ENCODE data around the gene PTPRN2. TPM values are rescaled to one million over a fixed set of nuclear protein-coding genes. Genes with fewer than 3 reads are reported as not detected.
A peak's percentile ranks its signal among the peaks of the same experiment; 100 is the strongest.

Gene PTPRN2
- total RNA-seq, 1 donor, result 0.27 TPM

DNA sequence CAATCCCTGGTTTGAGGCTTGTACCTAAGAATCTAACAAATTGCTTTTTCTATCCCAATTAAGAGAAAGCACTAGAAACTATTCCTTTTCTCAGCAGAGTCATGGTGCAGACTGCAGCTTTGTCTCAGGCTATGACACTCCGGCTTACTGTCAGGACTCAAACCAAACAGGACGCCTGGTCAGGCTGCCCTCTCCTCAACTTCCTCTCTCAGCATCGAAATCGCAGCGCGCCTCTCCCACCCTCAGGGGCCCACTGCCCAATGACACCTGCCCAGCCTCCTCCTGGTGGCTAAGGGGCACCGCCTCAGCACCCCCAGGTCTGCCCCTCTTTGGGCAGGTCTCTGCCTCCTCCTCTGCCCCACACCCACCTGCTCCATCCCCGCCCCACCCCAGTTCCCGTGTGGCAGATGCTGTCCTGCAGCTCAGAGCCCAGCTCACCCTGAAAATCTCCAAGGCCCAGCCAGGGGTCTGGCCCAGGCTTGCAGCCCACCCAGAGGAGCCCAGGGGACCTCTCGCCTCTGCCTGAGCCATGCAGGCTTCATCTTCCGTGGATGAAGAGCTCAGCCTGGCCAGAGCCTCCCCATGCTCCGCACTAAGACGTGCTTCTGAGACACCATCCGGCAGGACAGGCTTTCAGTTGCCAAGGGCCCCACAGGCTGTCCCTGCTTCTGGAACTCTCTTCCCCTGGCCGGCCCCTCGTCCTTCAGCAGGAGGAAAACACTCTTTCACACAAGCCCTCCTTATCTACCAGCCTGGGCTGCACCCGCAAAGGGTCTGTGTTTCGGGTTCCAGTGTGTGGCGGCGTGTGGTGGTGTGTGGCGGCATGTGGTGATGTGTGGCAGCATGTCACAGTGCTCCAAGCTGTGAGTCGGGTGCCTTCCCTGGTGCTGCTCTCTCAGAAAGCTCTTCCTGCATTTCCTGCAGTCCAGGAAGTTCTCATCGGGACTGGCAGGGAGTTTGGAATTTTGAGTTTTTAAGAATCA lies 16.4 kb upstream of the PTPRN2 start:
- no peak for DNase-seq (ENCODE audit: low read depth in 2 of 3, low spot score in 2 of 3)

DNA sequence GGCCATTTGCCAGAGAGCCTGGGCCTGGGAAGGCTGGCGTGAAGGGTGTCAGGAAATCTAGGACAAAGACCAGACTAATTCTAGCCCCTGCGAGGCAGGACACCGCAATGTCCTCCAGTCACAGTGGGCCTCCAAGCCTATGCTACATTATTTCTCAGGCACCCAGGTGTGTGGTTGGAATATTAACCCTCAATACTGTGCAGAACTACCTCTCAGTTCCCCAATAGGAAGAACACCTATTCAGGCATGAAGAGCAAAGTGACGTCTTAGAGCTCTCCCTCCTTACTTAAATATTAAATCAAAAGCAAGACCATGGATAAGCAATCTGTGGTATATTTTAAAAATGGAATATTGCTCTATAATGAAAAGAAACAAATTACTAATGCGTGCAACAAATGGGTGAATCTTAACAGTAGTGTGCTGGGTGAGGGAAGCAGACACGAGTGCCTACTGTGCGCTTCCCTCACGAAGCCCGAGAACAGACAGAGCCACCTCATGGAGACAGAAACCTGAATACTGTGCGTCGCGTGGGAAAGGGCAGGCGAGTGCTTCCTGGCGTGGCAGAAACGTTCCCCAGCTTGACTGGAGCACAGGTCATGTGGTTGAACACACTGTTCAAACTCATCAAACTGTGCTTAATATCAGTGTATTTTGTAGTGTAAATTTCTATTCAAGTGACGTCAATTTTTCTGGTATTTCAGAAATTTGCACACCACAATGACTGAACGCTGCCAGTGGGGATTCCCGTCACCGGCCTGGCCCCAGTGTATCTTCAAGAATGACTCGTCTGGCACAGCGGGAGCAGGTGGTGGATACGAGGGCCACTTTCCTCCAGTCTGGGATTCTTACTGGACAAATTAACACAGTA lies 15.5 kb upstream of the PTPRN2 start:
- no peak for DNase-seq (ENCODE audit: low read depth in 2 of 3, low spot score in 2 of 3)

DNA sequence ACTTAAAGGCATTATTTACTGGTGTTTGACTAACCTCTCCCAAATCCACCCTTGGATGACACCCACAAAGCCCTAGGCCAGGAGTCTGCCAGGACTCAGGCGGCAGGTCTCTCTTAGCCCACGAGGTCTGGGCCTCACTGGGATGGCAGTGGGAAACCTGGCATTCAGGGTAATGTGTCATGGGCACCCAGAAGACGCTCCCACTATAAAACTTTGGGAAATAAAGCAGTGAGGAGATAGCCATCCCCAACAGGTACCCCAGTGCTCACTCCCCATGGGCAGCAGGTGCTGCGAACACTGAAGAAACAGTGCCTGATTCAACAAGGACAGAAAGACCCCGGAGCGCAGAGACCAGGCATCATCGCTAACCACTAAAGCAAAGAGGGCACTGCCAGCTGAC lies 14.4 kb upstream of the PTPRN2 start:
- no peak for DNase-seq (ENCODE audit: low read depth in 2 of 3, low spot score in 2 of 3)

DNA sequence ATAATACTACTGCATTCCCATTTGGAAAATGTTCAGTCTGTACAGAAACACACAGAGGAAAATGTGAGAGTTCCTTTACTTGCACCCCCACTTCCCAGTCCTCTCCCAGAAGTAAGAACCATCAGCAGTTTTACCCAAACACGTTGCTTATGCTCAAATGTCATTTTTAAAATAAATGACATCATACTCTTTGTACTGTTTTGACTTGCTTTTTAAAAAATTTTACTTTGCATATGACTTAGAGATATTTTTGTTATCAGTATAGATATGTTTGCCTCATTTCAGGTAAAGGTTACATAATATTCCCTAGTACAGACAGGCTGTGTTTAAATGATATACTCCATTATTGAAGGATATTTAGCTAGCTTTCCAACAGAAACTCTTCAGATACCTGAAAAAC lies 13.5 kb upstream of the PTPRN2 start:
- no peak for DNase-seq (ENCODE audit: low read depth in 2 of 3, low spot score in 2 of 3)

GRCh38 chr7:158596745-158597144 lies 9.1 kb upstream of the PTPRN2 start:
- DNase-seq (ENCODE audit: low read depth in 2 of 3, low spot score in 2 of 3), result no peak

- no peak for DNase-seq (ENCODE audit: low read depth in 2 of 3, low spot score in 2 of 3)
Observed at GRCh38 chr7:158596309-158596708, 8.7 kb upstream of the PTPRN2 start.

DNA sequence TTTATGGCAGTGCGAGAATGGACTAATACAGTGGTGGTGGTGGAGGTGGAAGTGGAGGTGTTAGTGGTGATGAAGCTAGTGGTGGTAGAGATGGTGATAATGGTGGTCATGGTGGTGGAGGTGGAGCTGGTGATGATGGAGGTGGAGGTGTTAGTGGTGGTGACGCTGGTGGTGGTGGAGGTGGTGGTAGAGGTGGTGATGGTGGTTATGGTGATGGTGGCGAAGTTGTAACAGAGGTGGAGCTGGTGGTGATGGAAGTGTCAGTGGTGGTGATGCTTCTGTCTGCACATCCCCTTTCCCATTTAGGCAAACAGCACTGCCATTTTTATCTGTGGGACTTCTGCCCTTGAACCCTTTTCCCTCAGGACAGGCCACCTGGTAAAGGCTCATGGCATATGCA lies 7.4 kb upstream of the PTPRN2 start:
- peak in 1 of 3 donors; percentile 41 for DNase-seq (ENCODE audit: low read depth in 2 of 3, low spot score in 2 of 3)

- no peak for DNase-seq (ENCODE audit: low read depth in 2 of 3, low spot score in 2 of 3)
Observed at GRCh38 chr7:158592541-158592940, 4.9 kb upstream of the PTPRN2 start.

DNA sequence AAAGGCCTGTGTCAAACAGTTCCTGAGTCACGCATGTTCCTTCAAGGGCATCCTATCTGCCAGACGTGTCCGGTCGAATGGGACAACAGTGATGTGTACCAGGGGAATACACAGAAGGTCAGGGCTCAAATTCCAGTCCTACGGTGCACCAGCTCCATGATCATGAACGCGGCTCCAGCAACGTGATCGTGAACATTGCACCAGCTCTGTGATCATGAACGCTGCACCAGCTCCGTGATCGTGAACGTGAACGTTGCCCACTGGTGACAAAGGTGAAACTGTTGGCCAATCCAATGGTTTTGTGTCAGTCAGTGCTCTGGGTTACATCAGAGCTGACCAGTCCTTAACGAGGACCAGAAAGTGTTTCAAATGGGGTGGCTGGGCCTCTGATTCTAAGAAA lies 4.3 kb upstream of the PTPRN2 start:
- no peak for DNase-seq (ENCODE audit: low read depth in 2 of 3, low spot score in 2 of 3)

DNA sequence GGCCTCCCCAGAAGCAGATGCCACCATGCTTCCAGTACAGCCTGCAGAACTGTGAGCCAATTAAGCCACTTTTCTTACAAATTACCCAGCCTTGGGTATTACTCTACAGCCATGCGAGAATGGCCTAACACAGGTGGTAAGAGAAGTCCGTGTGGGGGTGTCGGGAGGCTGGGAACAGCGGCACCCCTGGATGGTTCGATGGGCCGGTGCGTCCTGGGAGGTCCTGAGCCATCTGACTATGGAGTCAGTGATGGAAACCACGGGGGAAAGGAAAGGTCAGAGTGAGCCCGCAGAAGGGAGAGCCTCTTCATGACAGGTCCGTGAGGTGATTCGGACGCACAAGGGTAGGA lies 2.5 kb upstream of the PTPRN2 start:
- DNase-seq (ENCODE audit: low read depth in 2 of 3, low spot score in 2 of 3), result no peak

GRCh38 chr7:158589653-158590052 lies 2.0 kb upstream of the PTPRN2 start:
- no peak for DNase-seq (ENCODE audit: low read depth in 2 of 3, low spot score in 2 of 3)

DNA sequence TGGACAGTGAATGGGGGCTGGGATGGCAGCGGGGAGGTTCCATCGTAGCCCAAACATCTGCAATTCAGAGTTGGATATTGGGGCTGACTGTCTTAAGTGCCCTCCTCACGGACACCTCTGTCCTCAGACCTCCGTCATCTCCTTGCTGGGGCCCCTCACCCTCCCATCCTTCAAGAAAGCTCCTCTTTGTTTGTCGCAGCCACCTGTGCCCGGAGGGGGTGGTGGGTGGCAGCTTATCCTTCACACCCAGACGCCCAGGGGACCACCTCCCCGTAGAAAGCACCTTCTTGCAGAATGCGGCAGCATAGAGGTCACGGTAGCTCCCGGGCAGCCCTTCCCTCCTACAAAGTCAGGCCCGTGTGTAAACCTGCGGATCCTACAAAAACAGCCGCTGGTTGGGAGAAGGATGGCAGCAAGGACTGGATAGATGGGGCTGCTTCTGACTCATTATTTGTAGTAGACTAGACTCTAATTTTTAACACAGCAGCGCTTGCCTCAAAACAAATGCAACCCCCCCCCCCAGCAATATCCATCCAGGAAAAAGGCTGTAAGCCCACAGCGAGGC lies 1.3 kb upstream of the PTPRN2 start:
- DNase-seq (ENCODE audit: low read depth in 2 of 3, low spot score in 2 of 3), result no peak

GRCh38 chr7:158588085-158588877 lies 658 bp upstream of the PTPRN2 start:
- peak in 1 of 3 donors; percentile 17 for DNase-seq (ENCODE audit: low read depth in 2 of 3, low spot score in 2 of 3)

DNA sequence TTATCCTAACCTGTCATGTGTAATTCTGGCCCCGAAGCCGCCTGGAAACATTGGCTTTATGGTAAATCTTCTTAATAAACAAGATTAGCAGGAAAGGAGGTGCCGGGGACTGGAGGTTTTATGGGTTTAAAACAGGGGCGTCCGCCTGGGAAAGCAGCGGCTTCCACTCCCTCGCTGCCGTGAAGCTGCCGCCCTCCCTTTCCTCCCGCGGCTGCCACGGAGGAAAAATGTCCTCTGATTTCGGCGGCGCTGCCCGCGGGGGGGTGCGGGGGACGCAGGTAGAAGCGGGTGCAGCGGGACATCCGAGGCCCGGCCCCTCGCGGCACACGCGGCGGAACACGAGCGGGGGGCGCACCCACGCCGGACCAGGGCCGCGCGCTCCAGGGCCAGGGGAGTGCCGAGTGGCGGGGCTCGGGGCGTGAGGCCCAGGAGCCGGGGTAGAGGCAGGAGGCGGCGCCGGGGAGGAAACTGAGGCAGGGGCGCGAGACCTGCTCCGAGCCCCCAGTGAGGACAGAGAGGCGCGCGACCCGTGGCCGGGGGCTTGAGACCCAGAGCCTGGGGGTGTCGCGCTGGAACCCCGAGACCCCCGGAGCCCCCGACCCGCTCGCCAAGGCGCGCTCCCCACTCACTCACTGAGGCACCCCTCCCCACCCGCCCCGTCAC lies 993 bp downstream of the PTPRN2 start:
- DNase-seq (ENCODE audit: low read depth in 2 of 3, low spot score in 2 of 3), result no peak

DNA sequence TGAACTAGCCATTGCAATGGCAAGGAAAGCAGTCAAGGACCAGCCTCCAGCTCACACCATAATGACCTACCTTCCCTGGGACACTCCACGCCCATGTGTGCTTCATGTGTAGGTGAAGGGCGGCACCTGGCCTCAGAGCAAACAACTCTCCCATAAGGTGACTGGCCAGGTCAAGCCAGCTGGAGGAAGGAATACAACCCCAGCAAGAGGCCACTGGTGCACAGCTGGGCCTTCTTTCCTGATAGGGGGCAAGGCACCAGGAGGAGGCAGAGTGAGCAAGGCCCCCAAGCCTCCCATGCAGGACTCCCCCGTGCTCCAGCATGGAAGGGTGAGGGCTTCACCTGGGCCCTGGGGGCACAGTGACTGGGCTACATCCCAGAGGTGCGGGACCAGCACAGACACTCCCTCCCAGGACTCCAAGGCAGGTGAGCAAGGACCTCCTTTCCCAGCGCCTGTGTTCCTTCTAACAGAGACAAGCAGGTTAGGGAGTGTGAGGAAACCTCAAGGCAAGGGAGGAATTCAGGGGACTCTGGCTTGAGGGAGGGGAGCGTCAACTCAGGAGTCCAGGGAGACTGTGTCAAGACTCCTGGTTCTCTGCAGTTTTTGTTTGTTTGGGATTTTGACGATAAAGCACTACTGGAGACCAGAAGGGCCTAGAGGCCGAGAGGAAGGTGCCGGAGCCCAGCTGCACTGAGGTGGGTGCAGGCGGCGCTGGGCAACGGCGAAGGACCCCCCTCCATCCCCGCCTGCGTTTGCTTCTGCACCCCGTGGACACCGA lies 1.7 kb downstream of the PTPRN2 start:
- no peak for DNase-seq (ENCODE audit: low read depth in 2 of 3, low spot score in 2 of 3)

DNA sequence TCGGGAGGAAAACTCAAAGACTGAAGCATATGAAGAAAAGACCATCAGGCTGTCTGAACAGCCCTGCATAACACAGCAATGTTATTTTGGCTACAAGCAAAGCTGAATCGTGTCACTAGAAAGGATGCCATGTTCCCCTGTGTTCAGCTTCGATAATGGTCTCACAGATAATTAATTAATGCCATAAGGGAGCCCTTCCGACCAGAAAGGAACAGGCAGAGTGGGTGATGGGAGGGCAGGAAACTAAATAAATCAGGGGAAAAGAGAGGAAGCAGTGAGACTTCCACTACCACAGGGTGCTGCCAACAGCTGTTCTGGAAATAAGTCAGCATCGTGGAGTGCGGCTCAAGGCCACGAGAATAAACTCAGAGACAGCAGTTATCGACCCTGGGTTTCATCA lies 3.2 kb downstream of the PTPRN2 start:
- no peak for DNase-seq (ENCODE audit: low read depth in 2 of 3, low spot score in 2 of 3)

DNA sequence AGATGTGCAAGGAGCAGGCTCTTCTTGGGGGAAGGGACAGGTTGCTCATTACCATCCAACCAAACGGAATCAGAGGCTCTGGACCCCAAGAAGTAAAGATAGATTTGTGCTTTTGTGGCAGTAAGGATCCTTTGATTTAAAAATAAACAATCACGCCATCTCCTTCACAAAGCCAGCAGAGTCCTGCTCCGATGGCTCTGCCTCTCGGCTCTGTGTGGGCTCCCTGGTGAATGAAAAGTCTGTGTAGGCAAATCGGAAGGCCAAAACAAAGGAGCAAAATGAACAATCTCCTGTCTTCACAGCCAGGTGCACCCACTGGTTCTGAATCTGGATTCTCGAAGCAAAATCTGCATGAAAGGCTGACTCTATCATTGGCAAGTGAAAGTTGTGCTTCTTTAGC lies 3.8 kb downstream of the PTPRN2 start:
- DNase-seq (ENCODE audit: low read depth in 2 of 3, low spot score in 2 of 3), result no peak

- DNase-seq (ENCODE audit: low read depth in 2 of 3, low spot score in 2 of 3), result no peak
Observed at GRCh38 chr7:158583143-158583542, 4.5 kb downstream of the PTPRN2 start.

DNA sequence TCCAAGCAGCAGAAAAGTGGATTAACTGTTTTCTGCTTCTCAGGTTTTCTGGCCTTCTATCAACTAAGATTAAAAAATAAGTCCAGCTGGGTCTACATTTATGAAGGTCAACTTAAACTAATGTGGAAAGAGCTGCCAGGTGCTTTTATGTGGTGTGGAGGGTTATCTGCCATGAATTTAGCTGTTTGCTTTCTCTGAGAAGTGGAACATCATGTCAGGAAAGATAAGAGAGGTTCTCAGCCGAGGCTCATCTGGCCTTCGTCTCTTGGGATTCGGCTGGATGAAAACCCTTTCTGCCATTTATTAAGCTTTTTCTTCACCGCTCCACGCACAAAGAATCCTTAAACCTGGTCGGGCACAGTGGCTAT lies 5.5 kb downstream of the PTPRN2 start:
- DNase-seq (ENCODE audit: low read depth in 2 of 3, low spot score in 2 of 3), result no peak
